ENCODE data around the gene MT3. TPM values are rescaled to one million over a fixed set of nuclear protein-coding genes. Genes with fewer than 3 reads are reported as not detected.

The MT3 gene
- total RNA-seq, 1 experiment from 2014 or later: not detected

DNA sequence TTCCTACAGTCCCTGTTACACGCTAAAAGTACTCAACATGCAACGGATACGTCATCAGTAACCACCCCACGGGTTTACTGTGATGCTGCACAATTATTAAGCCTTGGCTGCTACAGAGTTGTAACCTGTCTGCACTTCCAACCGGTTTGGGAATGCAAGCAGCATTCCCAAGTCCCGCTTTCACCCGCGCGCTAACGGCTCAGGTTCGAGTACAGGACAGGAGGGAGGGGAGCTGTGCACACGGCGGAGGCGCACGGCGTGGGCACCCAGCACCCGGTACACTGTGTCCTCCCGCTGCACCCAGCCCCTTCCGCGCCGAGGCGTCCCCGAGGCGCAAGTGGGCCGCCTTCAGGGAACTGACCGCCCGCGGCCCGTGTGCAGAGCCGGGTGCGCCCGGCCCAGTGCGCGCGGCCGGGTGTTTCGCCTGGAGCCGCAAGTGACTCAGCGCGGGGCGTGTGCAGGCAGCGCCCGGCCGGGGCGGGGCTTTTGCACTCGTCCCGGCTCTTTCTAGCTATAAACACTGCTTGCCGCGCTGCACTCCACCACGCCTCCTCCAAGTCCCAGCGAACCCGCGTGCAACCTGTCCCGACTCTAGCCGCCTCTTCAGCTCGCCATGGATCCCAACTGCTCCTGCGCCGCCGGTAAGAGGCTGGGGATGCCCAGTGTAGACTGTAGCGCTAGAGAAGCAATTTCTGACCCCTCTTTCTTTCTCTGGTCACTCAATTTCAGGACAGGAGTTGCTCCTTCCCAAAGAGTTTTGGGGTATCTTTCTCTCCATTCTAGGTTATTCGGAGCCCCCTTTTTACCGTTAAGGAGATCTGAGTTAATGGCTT is 18.9 kb downstream of the MT3 start, which contains the start of gene MT2A:
Gene MT2A (plus strand): TSS at position 542 of the 833 bp plus-strand sequence. CDS start 72 bp downstream, at position 614.
- CTCF ChIA-PET: interaction anchor here (0.6 kb wide), 1 partner anchor 8 kb away, joined by 3 read pairs; no protein-coding TSS in a partner anchor
- intact Hi-C loops (cut with micrococcal nuclease): loop anchor here (1.0 to 5.0 kb wide), 2 partner anchors 17 to 34 kb away; partner anchors contain the start of gene MT1E

DNA sequence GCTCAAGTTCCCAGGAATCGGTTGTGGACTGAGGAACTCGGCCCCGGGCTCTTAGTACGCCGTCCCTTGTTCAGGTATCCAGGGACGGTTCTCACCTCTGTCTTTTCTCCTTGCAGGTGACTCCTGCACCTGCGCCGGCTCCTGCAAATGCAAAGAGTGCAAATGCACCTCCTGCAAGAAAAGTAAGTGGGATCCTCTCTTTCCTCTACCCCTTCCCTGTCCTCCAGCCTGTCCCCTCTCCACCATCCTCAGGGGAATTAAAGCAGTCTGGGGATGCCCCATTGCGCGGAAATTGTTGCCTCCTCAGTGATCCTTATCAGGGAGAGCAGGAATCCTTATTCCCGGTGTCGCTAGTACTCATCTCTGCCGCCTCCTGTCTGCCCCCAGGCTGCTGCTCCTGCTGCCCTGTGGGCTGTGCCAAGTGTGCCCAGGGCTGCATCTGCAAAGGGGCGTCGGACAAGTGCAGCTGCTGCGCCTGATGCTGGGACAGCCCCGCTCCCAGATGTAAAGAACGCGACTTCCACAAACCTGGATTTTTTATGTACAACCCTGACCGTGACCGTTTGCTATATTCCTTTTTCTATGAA is 19.6 kb downstream of the MT3 start:
- intact Hi-C loops (cut with micrococcal nuclease): loop anchor here (1.0 to 5.0 kb wide), 2 partner anchors 16 to 33 kb away; partner anchors contain the start of gene MT1E

More for the DNA sequence above, 18.9 kb downstream of the MT3 start, which contains the start of gene MT2A:
- POLR2A ChIA-PET: interaction anchor here (0.6 to 15.3 kb wide), 30 partner anchors 16 to 1681 kb away, joined by 3 to 1404 read pairs (median 5); partner anchors contain the start of genes BBS2, MT1A, MT1B and MT1E
- Mint-ChIP-seq H3K4me1 (ENCODE audit: insufficient read depth, unreplicated experiment) (peaks cover 50% of the 10 kb centered on the region), H3K27ac (ENCODE audit: low read depth, unreplicated experiment) (peak within 1 kb of the TSS; percentile 99), H3K4me3 (ENCODE audit: unreplicated experiment) (peak within 1 kb of the TSS; percentile 93), H3K9me3 (ENCODE audit: unreplicated experiment) (no peaks in the 10 kb centered on the region), H3K36me3 (ENCODE audit: insufficient read depth, unreplicated experiment) (peaks cover 7% of the 10 kb centered on the region), H3K27me3 (ENCODE audit: insufficient read depth, unreplicated experiment) (no peaks in the 10 kb centered on the region)
- TF ChIP-seq, protein P1, sequence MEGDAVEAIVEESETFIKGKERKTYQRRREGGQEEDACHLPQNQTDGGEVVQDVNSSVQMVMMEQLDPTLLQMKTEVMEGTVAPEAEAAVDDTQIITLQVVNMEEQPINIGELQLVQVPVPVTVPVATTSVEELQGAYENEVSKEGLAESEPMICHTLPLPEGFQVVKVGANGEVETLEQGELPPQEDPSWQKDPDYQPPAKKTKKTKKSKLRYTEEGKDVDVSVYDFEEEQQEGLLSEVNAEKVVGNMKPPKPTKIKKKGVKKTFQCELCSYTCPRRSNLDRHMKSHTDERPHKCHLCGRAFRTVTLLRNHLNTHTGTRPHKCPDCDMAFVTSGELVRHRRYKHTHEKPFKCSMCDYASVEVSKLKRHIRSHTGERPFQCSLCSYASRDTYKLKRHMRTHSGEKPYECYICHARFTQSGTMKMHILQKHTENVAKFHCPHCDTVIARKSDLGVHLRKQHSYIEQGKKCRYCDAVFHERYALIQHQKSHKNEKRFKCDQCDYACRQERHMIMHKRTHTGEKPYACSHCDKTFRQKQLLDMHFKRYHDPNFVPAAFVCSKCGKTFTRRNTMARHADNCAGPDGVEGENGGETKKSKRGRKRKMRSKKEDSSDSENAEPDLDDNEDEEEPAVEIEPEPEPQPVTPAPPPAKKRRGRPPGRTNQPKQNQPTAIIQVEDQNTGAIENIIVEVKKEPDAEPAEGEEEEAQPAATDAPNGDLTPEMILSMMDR (IDR thresholded peaks at IDR 0.05; ENCODE audit: unreplicated experiment): no peak
- no TSS peak for BruUV-seq (replicated peaks)
- DNase-seq (ENCODE audit: unreplicated experiment): peak; percentile 97

DNA sequence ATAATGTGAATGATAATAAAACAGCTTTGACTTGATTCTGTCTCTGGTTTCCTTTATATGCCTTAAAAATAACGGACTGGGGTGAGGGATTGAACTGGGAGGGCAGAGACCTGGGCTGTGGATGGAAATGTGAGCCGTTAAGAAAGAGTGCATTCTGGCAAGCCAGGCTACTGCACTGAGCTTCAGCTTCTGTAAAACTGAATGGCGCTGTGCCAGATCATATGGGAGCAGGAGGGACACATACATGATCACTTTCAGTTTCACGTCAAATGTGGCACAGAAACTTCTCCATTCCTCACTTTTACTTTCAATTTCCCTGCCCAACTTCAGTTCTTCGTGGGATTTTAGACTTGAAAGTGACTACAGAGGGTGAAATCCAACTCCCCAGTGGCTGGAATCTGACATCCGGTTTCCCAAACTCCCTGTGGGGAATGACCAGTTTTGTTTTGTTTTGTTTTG is 20.2 kb downstream of the MT3 start:
- TF ChIP-seq, protein P1 (IDR thresholded peaks at IDR 0.05; ENCODE audit: unreplicated experiment): no peak
- ChIA-PET CTCF (interaction anchor here (1.5 kb wide), 2 partner anchors 33 to 73 kb away, joined by 4 to 5 read pairs; no protein-coding TSS in a partner anchor), POLR2A (interaction anchor here (0.7 to 15.3 kb wide), 22 partner anchors 8 to 669 kb away, joined by 3 to 1404 read pairs (median 6); partner anchors contain the start of genes BBS2, HERPUD1, MT1B and MT1E)
- peak; percentile 84 for DNase-seq (ENCODE audit: unreplicated experiment)
- Mint-ChIP-seq H3K36me3 (ENCODE audit: insufficient read depth, unreplicated experiment) (peaks cover 7% of the 10 kb centered on the region), H3K4me1 (ENCODE audit: insufficient read depth, unreplicated experiment) (peaks cover 59% of the 10 kb centered on the region), H3K27me3 (ENCODE audit: insufficient read depth, unreplicated experiment) (no peaks in the 10 kb centered on the region), H3K27ac (ENCODE audit: low read depth, unreplicated experiment) (peak overlapping the region; percentile 99), H3K9me3 (ENCODE audit: unreplicated experiment) (no peaks in the 10 kb centered on the region), H3K4me3 (ENCODE audit: unreplicated experiment) (peak overlapping the region; percentile 93)
- intact Hi-C loops (cut with micrococcal nuclease): loop anchor here (5.0 kb wide), 1 partner anchor 33 kb away; no protein-coding TSS in a partner anchor
- TSS peak; percentile 85 for BruUV-seq (replicated peaks)

More for the DNA sequence above, 19.6 kb downstream of the MT3 start:
- no peaks in the 10 kb centered on the region for H3K9me3 Mint-ChIP-seq (ENCODE audit: unreplicated experiment)
- peaks cover 54% of the 10 kb centered on the region for H3K4me1 Mint-ChIP-seq (ENCODE audit: insufficient read depth, unreplicated experiment)
- no peaks in the 10 kb centered on the region for H3K27me3 Mint-ChIP-seq (ENCODE audit: insufficient read depth, unreplicated experiment)
- ChIA-PET POLR2A (interaction anchor here (0.7 to 15.3 kb wide), 30 partner anchors 8 to 670 kb away, joined by 3 to 1404 read pairs (median 6); partner anchors contain the start of genes BBS2, MT1B, MT1E and MT1F), CTCF (no interaction called here)
- BruUV-seq (replicated peaks): TSS peak; percentile 97
- peak overlapping the region; percentile 99 for H3K27ac Mint-ChIP-seq (ENCODE audit: low read depth, unreplicated experiment)
- peak; percentile 15 for DNase-seq (ENCODE audit: unreplicated experiment)
- peaks cover 7% of the 10 kb centered on the region for H3K36me3 Mint-ChIP-seq (ENCODE audit: insufficient read depth, unreplicated experiment)
- TF ChIP-seq, protein P1 (IDR thresholded peaks at IDR 0.05; ENCODE audit: unreplicated experiment): no peak
- peak overlapping the region; percentile 93 for H3K4me3 Mint-ChIP-seq (ENCODE audit: unreplicated experiment)
